K562 (cell line): ENCODE measurements around the gene FAM120B. TPM values are rescaled to one million over a fixed set of nuclear protein-coding genes. Genes with fewer than 3 reads are reported as not detected.
A peak's percentile ranks its signal among the peaks of the same experiment; 100 is the strongest.

Experiments used
- ATAC-seq: fragments of 200-7000 bp; cut with Tn5 transposase; 3 replicates; pipeline ENCODE4 v1.9.1; 2020; ENCODE audit warnings: moderate library complexity
- BruUV-seq: library from RNA; stranded (reverse); fragments of 400-500 nt; replicated peaks from 2 replicates; lab custom pipeline; 2021; lab: Mats Ljungman, UMichigan
- CTCF ChIA-PET: fragments of 300-600 bp; formaldehyde crosslinking; extraction: SDS; loops from one replicate; lab custom pipeline; 2021; ENCODE audit warnings: low intra/inter-chr PET ratio; lab: Yijun Ruan, JAX
- POLR2A ChIA-PET: fragments of 300-600, 350-650 bp; sonication (Branson Sonifier 250); formaldehyde crosslinking; extraction: SDS; loops from one replicate; lab custom pipeline; 2021; ENCODE audit warnings: antibody characterized with exemption, inconsistent platforms; lab: Yijun Ruan, JAX
- DNase-seq, 4 experiments: peaks; one replicate each; pipeline versions ENCODE4 v3.0.0 to v3.0.0-alpha.2; 2011 to 2018; ENCODE audit warnings: low spot score in 3 of 4, mixed read lengths in 3 of 4; ENCODE audit errors: extremely low read depth in 1 of 4
- FAIRE-seq: peaks from 2 replicates; lab custom pipeline; 2011; peaks lifted over from hg19 to GRCh38; lab: Jason Lieb, UNC
- H2AFZ ChIP-seq: 2 replicates; pipeline ENCODE4 v1.6.0; 2011; ENCODE audit warnings: low read depth, low read length, control low read depth, inconsistent platforms
- H3K27ac ChIP-seq: fragments of 200-600 bp; 3 replicates; pipeline ENCODE4 v1.8.0; 2011; ENCODE audit warnings: low read depth, mild to moderate bottlenecking, control low read depth, inconsistent platforms, low read length, moderate library complexity, mixed read lengths; ENCODE audit errors: extremely low read depth
- H3K27me3 ChIP-seq, 2 experiments: fragments of 300-600 bp in 1 of 2; 2 replicates in 1 of 2; 3 replicates in 1 of 2; pipeline versions ENCODE4 v1.6.0 to v1.8.0; 2011; ENCODE audit warnings: inconsistent platforms in 2 of 2, low read length in 2 of 2, mild to moderate bottlenecking in 1 of 2, mixed read lengths in 1 of 2, moderate library complexity in 1 of 2; ENCODE audit not compliant: control insufficient read depth in 2 of 2, insufficient read depth in 2 of 2
- H3K36me3 ChIP-seq: fragments of 300-600 bp; 3 replicates; pipeline ENCODE4 v1.8.0; 2011; ENCODE audit warnings: mild to moderate bottlenecking, low read length, inconsistent platforms; ENCODE audit not compliant: control insufficient read depth, insufficient read depth
- H3K4me1 ChIP-seq, 2 experiments: fragments of 200-600 bp in 1 of 2; replicated peaks in 1 of 2; 2 replicates in 1 of 2; 3 replicates in 1 of 2; pipeline versions ENCODE4 v1.5.1 to v1.8.0; 2011; ENCODE audit warnings: inconsistent platforms in 2 of 2, low read length in 2 of 2, mild to moderate bottlenecking in 1 of 2, mixed read lengths in 1 of 2, moderate library complexity in 1 of 2; ENCODE audit not compliant: control insufficient read depth in 2 of 2, insufficient read depth in 2 of 2
- H3K4me2 ChIP-seq: 2 replicates; pipeline ENCODE4 v1.6.1; 2011; ENCODE audit warnings: low read length, control low read depth, inconsistent platforms, mixed read lengths; ENCODE audit not compliant: insufficient read depth
- H3K4me3 ChIP-seq: fragments of 200-600 bp; sonication (generic), shearing (Covaris generic); 2 replicates; pipeline ENCODE4 v1.5.1; 2016; ENCODE audit warnings: control low read depth, inconsistent platforms
- H3K79me2 ChIP-seq: fragments of 200-600 bp; 3 replicates; pipeline ENCODE4 v1.8.0; 2011; ENCODE audit warnings: low read length, inconsistent platforms; ENCODE audit not compliant: control insufficient read depth, insufficient read depth
- H3K9ac ChIP-seq, 2 experiments: 2 replicates each; pipeline versions ENCODE4 v1.6.0 to v1.6.1; 2011; ENCODE audit warnings: low read depth in 2 of 2, low read length in 2 of 2, control low read depth in 1 of 2, inconsistent platforms in 1 of 2, mild to moderate bottlenecking in 1 of 2, mixed read lengths in 1 of 2; ENCODE audit not compliant: insufficient read depth in 1 of 2
- H3K9me1 ChIP-seq: one replicate; pipeline ENCODE4 v1.6.0; 2011; ENCODE audit warnings: inconsistent platforms, mild to moderate bottlenecking, low read length, moderate library complexity; ENCODE audit not compliant: control insufficient read depth, insufficient read depth
- H3K9me3 ChIP-seq: replicated peaks from 2 replicates; pipeline ENCODE4 v1.5.1; 2011; ENCODE audit warnings: low read depth, low read length, inconsistent platforms; ENCODE audit not compliant: control insufficient read depth, insufficient read depth
- H4K20me1 ChIP-seq: replicated peaks from 2 replicates; pipeline ENCODE4 v1.6.1; 2011; ENCODE audit warnings: low read length, inconsistent platforms, mixed read lengths; ENCODE audit not compliant: control insufficient read depth, insufficient read depth
- EP400 ChIP-seq: fragments of 450-650 bp; IDR thresholded peaks from 2 replicates; pipeline ENCODE4 v1.6.1; 2017; ENCODE audit warnings: antibody characterized with exemption, mild to moderate bottlenecking, moderate library complexity
- HNRNPH1 ChIP-seq: fragments of 200-400 bp; formaldehyde crosslinking; optimal IDR thresholded peaks from 2 replicates; pipeline ENCODE3; 2017; ENCODE audit warnings: low read depth, mild to moderate bottlenecking, low read length, moderate library complexity
- LARP7 ChIP-seq: fragments of 450-650 bp; IDR thresholded peaks from 2 replicates; pipeline ENCODE4 v1.6.1; 2016
- NR2C1 ChIP-seq, 2 experiments: fragments of 450-650 bp; IDR thresholded peaks; 2 replicates each; pipeline ENCODE4 v1.6.1; 2017; ENCODE audit warnings: mild to moderate bottlenecking in 2 of 2, antibody characterized with exemption in 1 of 2, inconsistent platforms in 1 of 2, missing compliant biosample characterization in 1 of 2, missing genetic modification characterization in 1 of 2
- NR2C2 ChIP-seq, 2 experiments: fragments of 200-800 bp in 1 of 2; sonication (Bioruptor generic) in 1 of 2; sonication (generic) in 1 of 2; formaldehyde crosslinking in 1 of 2; IDR thresholded peaks; 2 replicates each; pipeline versions ENCODE4 v1.6.1 to v1.8.0; 2016 to 2022; ENCODE audit warnings: mild to moderate bottlenecking in 1 of 2, missing compliant biosample characterization in 1 of 2, missing genetic modification characterization in 1 of 2, missing genetic modification reagents in 1 of 2
- OTX1 ChIP-seq: fragments of 450-650 bp; formaldehyde crosslinking; IDR thresholded peaks from 2 replicates; pipeline ENCODE4 v1.4.0; 2022; ENCODE audit warnings: mild to moderate bottlenecking
- ZNF431 ChIP-seq: sonication (generic); formaldehyde crosslinking; IDR thresholded peaks from 2 replicates; pipeline ENCODE4 v1.8.0; 2022; ENCODE audit warnings: mild to moderate bottlenecking, missing genetic modification reagents
- WGBS: fragments of 100-300 bp; shearing (Covaris generic); methylation state at CpG from one replicate; pipeline ENCODE4 v1.1.6; 2016; ENCODE audit warnings: low coverage, mixed read lengths; ENCODE audit not compliant: insufficient coverage; ENCODE audit errors: missing lambda C conversion rate; 5-methylcytosine and 5-hydroxymethylcytosine counted together
- in situ Hi-C: fragments of 300-500 bp; cut with MboI; formaldehyde crosslinking; loops from 4 replicates; pipeline ENCODE4 v1.15.0; 2018; ENCODE audit warnings: inconsistent platforms, mixed read lengths
- intact Hi-C: fragments of 100-400 bp; cut with micrococcal nuclease; formaldehyde crosslinking; loops from 2 replicates; pipeline ENCODE4 v1.14.2; 2022
- polyA plus RNA-seq, 8 experiments: library from polyadenylated mRNA; depleted of rRNA in 4 of 8; stranded (reverse) in 5 of 8; unstranded in 3 of 8; fragments of >200 nt; fragmentation: Nextera tagmentation in 2 of 8; fragmentation: Illumina TruSeq in 1 of 8; extraction: Ambion mirVana in 2 of 8; extraction: Trizol in 1 of 8; gene quantifications; 2 replicates each; pipeline versions ENCODE4 v1.2.1 to v1.2.3, GENCODE V29; 2011 to 2014; ENCODE audit warnings: inconsistent platforms in 1 of 8, missing spikeins in 1 of 8
- total RNA-seq, 7 experiments: library from RNA; depleted of rRNA in 6 of 7; stranded (reverse); fragments of >200 nt in 6 of 7; fragmentation: Illumina TruSeq in 2 of 7; extraction: Trizol in 2 of 7; gene quantifications; 2 replicates each; pipeline versions ENCODE4 v1.2.1 to v1.2.3, GENCODE V29; 2011 to 2021; ENCODE audit warnings: low replicate concordance in 1 of 7
- TF ChIP-seq, protein P1 (sequence below): fragments of 250-450 bp; sonication (Bioruptor Pico); IDR thresholded peaks from 2 replicates; pipeline ENCODE4 v1.5.0; 2020; ENCODE audit warnings: mild to moderate bottlenecking
- TF ChIP-seq, protein P2 (sequence below): fragments of 250-450 bp; sonication (Bioruptor Pico); IDR thresholded peaks from 2 replicates; pipeline ENCODE4 v1.4.0; 2020; ENCODE audit warnings: borderline replicate concordance
- TF ChIP-seq, protein P3 (sequence below), 3 experiments: fragments of 200-800 bp in 1 of 3; fragments of 250-450 bp in 1 of 3; fragments of 450-650 bp in 1 of 3; sonication (Bioruptor Pico) in 1 of 3; sonication (Bioruptor generic) in 1 of 3; formaldehyde crosslinking in 1 of 3; IDR thresholded peaks; 2 replicates each; pipeline versions ENCODE4 v1.6.1 to v1.8.0; 2016 to 2022; ENCODE audit warnings: mild to moderate bottlenecking in 2 of 3, missing genetic modification characterization in 2 of 3, missing compliant biosample characterization in 1 of 3, moderate library complexity in 1 of 3
- TF ChIP-seq, protein P4 (sequence below): sonication (generic); formaldehyde crosslinking; IDR thresholded peaks from 2 replicates; pipeline ENCODE4 v1.8.1; 2023; ENCODE audit warnings: mild to moderate bottlenecking, missing genetic modification reagents

FAM120B gene
- total and polyA plus RNA-seq, 9 of the 15 experiments (the other 6 are each of a cell fraction or from before 2014, with no cell fraction given): 3.5 to 22.6 (median 14.7) TPM

DNA sequence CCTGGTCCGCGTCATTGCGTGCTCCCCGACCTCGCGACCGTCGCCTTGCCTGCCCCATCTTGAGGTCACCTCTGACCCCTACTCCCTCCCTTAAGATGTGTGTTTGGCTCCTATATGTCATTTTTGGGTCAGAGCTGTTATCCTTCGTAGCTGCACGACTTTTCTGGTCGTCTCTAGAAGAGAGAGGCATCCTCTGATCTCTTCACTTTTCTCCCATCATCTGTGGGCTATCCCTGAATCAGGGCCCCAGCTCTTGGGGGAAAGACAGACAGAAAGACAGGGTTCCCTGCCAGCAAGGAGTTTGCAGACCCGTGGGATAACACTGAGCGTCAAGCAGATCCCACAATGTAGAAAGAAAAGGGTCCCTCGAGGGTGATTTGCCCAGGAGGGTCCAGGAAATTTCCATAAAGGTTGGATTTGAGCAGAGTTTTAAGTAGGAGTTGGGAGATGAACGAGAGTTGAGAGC, 555 bp downstream of the FAM120B start:
- Histone ChIP-seq H3K4me3 (peak overlapping the region; percentile 70), H3K9me3 (no peaks in the 10 kb centered on the region), H3K27ac (peak overlapping the region; percentile 76), H3K27me3 (no peaks in the 10 kb centered on the region), H3K36me3 (peaks cover 23% of the 10 kb centered on the region; the same call in 2 of the 3 replicates), H3K9me1 (no peaks in the 10 kb centered on the region), H3K9ac (peak overlapping the region; percentile 83 to 98), H3K4me2 (peak overlapping the region; percentile 99), H3K79me2 (peaks cover 57% of the 10 kb centered on the region), H3K4me1 (peaks cover 20 to 22% of the 10 kb centered on the region in 2 experiments; a peak in 4 of 5 replicates), H2AFZ (peak overlapping the region; percentile 95), H4K20me1 (peaks cover 4% of the 10 kb centered on the region; the same call in 1 of the 2 replicates)
- FAIRE-seq (no peak), ATAC-seq (no peak), DNase-seq (peak in 1 of 4 experiments; percentile 55)
- POLR2A ChIA-PET: interaction anchor here (0.7 to 1.4 kb wide), 2 partner anchors 11 to 883 kb away, joined by 3 read pairs; no protein-coding TSS in a partner anchor
- CTCF ChIA-PET: no interaction called here
- in situ Hi-C loops: no loop called here
- no TSS peak for BruUV-seq
- under 1% methylated on average over 15 of the region's 15 CpGs for WGBS
- intact Hi-C loops: no loop called here
- TF ChIP-seq NR2C1 (IDR thresholded peaks at IDR 0.05) (peak; percentile 34; the same call in 1 of the 2 replicates), NR2C1 (tag; IDR thresholded peaks at IDR 0.05) (no peak; the same call in 1 of the 2 replicates), ZNF431 (CRISPR knock-in tag) (peak; percentile 24), HNRNPH1 (no peak), LARP7 (peak; percentile 80; the same call in 1 of the 2 replicates), OTX1 (no peak), EP400 (0 out of 2 replicates have a peak, but pooled peaks have one; percentile 60), NR2C2 (CRISPR knock-in tag; IDR thresholded peaks at IDR 0.05) (0 out of 2 replicates have a peak, but pooled peaks have one; percentile 18), NR2C2 (tag; IDR thresholded peaks at IDR 0.05) (peak; percentile 89)
- TF ChIP-seq, protein P1, sequence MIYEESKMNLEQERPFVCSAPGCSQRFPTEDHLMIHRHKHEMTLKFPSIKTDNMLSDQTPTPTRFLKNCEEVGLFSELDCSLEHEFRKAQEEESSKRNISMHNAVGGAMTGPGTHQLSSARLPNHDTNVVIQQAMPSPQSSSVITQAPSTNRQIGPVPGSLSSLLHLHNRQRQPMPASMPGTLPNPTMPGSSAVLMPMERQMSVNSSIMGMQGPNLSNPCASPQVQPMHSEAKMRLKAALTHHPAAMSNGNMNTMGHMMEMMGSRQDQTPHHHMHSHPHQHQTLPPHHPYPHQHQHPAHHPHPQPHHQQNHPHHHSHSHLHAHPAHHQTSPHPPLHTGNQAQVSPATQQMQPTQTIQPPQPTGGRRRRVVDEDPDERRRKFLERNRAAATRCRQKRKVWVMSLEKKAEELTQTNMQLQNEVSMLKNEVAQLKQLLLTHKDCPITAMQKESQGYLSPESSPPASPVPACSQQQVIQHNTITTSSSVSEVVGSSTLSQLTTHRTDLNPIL (CRISPR knock-in tag): no peak
- TF ChIP-seq, protein P2, sequence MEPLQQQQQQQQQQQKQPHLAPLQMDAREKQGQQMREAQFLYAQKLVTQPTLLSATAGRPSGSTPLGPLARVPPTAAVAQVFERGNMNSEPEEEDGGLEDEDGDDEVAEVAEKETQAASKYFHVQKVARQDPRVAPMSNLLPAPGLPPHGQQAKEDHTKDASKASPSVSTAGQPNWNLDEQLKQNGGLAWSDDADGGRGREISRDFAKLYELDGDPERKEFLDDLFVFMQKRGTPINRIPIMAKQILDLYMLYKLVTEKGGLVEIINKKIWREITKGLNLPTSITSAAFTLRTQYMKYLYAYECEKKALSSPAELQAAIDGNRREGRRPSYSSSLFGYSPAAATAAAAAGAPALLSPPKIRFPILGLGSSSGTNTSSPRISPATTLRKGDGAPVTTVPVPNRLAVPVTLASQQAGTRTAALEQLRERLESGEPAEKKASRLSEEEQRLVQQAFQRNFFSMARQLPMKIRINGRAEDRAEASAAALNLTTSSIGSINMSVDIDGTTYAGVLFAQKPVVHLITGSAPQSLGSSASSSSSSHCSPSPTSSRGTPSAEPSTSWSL (CRISPR knock-in tag): 0 out of 2 replicates have a peak, but pooled peaks have one; percentile 0
- TF ChIP-seq, protein P3, sequence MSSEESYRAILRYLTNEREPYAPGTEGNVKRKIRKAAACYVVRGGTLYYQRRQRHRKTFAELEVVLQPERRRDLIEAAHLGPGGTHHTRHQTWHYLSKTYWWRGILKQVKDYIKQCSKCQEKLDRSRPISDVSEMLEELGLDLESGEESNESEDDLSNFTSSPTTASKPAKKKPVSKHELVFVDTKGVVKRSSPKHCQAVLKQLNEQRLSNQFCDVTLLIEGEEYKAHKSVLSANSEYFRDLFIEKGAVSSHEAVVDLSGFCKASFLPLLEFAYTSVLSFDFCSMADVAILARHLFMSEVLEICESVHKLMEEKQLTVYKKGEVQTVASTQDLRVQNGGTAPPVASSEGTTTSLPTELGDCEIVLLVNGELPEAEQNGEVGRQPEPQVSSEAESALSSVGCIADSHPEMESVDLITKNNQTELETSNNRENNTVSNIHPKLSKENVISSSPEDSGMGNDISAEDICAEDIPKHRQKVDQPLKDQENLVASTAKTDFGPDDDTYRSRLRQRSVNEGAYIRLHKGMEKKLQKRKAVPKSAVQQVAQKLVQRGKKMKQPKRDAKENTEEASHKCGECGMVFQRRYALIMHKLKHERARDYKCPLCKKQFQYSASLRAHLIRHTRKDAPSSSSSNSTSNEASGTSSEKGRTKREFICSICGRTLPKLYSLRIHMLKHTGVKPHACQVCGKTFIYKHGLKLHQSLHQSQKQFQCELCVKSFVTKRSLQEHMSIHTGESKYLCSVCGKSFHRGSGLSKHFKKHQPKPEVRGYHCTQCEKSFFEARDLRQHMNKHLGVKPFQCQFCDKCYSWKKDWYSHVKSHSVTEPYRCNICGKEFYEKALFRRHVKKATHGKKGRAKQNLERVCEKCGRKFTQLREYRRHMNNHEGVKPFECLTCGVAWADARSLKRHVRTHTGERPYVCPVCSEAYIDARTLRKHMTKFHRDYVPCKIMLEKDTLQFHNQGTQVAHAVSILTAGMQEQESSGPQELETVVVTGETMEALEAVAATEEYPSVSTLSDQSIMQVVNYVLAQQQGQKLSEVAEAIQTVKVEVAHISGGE (CRISPR knock-in tag; IDR thresholded peaks at IDR 0.05): peak in 1 of 3 experiments; percentile 1; a peak in 2 of 6 replicates
- TF ChIP-seq, protein P4, sequence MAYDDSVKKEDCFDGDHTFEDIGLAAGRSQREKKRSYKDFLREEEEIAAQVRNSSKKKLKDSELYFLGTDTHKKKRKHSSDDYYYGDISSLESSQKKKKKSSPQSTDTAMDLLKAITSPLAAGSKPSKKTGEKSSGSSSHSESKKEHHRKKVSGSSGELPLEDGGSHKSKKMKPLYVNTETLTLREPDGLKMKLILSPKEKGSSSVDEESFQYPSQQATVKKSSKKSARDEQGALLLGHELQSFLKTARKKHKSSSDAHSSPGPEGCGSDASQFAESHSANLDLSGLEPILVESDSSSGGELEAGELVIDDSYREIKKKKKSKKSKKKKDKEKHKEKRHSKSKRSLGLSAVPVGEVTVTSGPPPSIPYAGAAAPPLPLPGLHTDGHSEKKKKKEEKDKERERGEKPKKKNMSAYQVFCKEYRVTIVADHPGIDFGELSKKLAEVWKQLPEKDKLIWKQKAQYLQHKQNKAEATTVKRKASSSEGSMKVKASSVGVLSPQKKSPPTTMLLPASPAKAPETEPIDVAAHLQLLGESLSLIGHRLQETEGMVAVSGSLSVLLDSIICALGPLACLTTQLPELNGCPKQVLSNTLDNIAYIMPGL: 0 out of 2 replicates have a peak, but pooled peaks have one; percentile 16
